Natural killer cell (primary cell): ENCODE data around the gene ANXA9. TPM values are rescaled to one million over a fixed set of nuclear protein-coding genes. Genes with fewer than 3 reads are reported as not detected.

Experiments
- ATAC-seq, 3 donors: fragments of 150-1000 bp in 2 of 3; fragments of 200-7000 bp in 1 of 3; cut with Tn5 transposase; 1 replicate in 1 of 3; 2 replicates in 2 of 3; pipeline ENCODE4 v1.10.0; 2021; ENCODE audit warnings: mild to moderate bottlenecking in 2 of 3, moderate library complexity in 2 of 3
- DNase-seq, 2 donors: peaks; one replicate each; pipeline versions ENCODE4 v3.0.0 to v3.0.0-alpha.2; 2013 to 2021; ENCODE audit warnings: mixed read lengths in 1 of 2
- H3K27ac ChIP-seq: one replicate; pipeline ENCODE4 v1.5.1; 2013; ENCODE audit warnings: mild to moderate bottlenecking, low read length
- H3K27me3 ChIP-seq: one replicate; pipeline ENCODE4 v1.6.1; 2013; ENCODE audit warnings: low read length; ENCODE audit not compliant: control insufficient read depth, insufficient read depth
- H3K36me3 ChIP-seq: one replicate; pipeline ENCODE4 v1.6.1; 2013; ENCODE audit warnings: low read length; ENCODE audit not compliant: control insufficient read depth, insufficient read depth
- H3K4me1 ChIP-seq: one replicate; pipeline ENCODE4 v1.6.1; 2013; ENCODE audit warnings: low read length; ENCODE audit not compliant: control insufficient read depth, insufficient read depth
- H3K4me3 ChIP-seq: one replicate; pipeline ENCODE4 v1.5.1; 2013; ENCODE audit warnings: low read length
- H3K9me3 ChIP-seq: one replicate; pipeline ENCODE4 v1.6.1; 2013; ENCODE audit warnings: low read length; ENCODE audit not compliant: control insufficient read depth, insufficient read depth
- H3K27ac Mint-ChIP-seq, 2 donors: one replicate each; pipeline ENCODE4 v1.8.0; 2022; ENCODE audit warnings: mild to moderate bottlenecking in 2 of 2, mixed read lengths in 2 of 2, moderate library complexity in 1 of 2
- H3K27me3 Mint-ChIP-seq, 2 donors: one replicate each; pipeline ENCODE4 v1.8.0; 2022; ENCODE audit warnings: low read depth in 2 of 2, mixed read lengths in 2 of 2
- H3K36me3 Mint-ChIP-seq: one replicate; pipeline ENCODE4 v1.8.0; 2022; ENCODE audit warnings: mixed read lengths
- H3K4me1 Mint-ChIP-seq, 2 donors: one replicate each; pipeline ENCODE4 v1.8.0; 2022; ENCODE audit warnings: mixed read lengths in 2 of 2
- H3K4me3 Mint-ChIP-seq: one replicate; pipeline ENCODE4 v1.8.0; 2022; ENCODE audit warnings: mild to moderate bottlenecking, moderate library complexity, mixed read lengths
- H3K9me3 Mint-ChIP-seq, 2 donors: one replicate each; pipeline ENCODE4 v1.8.0; 2022; ENCODE audit warnings: mixed read lengths in 2 of 2
- CTCF ChIP-seq: fragments of 200-600 bp; IDR thresholded peaks from one replicate; pipeline ENCODE4 v1.8.0; 2022; ENCODE audit warnings: antibody characterized with exemption
- WGBS: methylation state at CpG from one replicate; pipeline ENCODE4 v1.1.7; 2013; ENCODE audit warnings: missing lambda C conversion rate; ENCODE audit not compliant: insufficient coverage; 5-methylcytosine and 5-hydroxymethylcytosine counted together
- intact Hi-C: fragments of 100-400 bp; cut with micrococcal nuclease; formaldehyde crosslinking; loops from one replicate; pipeline ENCODE4 v1.14.2; 2022
- total RNA-seq, 4 donors: library from RNA; stranded (reverse); fragments of 120-200 nt in 1 of 4; gene quantifications; one replicate each; pipeline versions ENCODE4 v1.2.3 to v1.2.4, GENCODE V29; 2013 to 2022

The ANXA9 gene
- total RNA-seq, 3 donors from 2014 or later (not counting 1 experiment from before 2014, with no cell fraction given): 0.25 TPM; not detected in 2

- Mint-ChIP-seq H3K4me1 (peaks cover 6 to 16% of the 10 kb centered on the region in 2 donors), H3K36me3 (no peaks in the 10 kb centered on the region), H3K9me3 (no peaks in the 10 kb centered on the region), H3K27ac (no peak overlapping the region), H3K4me3 (no peak overlapping the region), H3K27me3 (no peaks in the 10 kb centered on the region)
- intact Hi-C loops: loop anchor here (5.0 kb wide), 1 partner anchor 743 kb away; the partner anchor contains the start of gene CA14
- Histone ChIP-seq H3K4me1 (peaks cover 26% of the 10 kb centered on the region), H3K9me3 (no peaks in the 10 kb centered on the region), H3K27ac (no peak overlapping the region), H3K27me3 (no peaks in the 10 kb centered on the region), H3K4me3 (no peak overlapping the region), H3K36me3 (peaks cover 12% of the 10 kb centered on the region)
- DNase-seq (no peak), ATAC-seq (no peak)
- TF ChIP-seq CTCF: no peak
- WGBS: 72% methylated on average over 2 of the region's 2 CpGs
Observed at GRCh38 chr1:150999926-151000325, 17.8 kb downstream of the ANXA9 start.

DNA sequence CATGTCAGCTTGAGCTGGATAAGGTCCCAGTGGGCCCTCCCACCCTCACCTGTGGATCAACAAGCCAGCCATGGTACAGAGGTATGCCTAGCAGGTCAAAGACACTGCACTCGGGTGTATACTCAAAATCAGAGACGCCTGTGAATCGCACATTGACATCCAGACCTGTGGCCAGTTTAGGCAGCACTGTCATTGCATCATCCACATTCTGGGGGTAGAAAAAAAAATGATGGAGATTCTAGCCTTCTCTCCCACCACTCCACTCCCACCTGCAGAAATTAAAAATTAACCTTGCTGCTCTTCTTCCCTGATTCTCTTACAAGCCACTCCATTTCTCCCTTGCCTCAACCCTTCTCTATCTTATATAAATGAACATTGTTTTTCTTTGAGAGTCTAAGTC, 18.3 kb downstream of the ANXA9 start:
- Mint-ChIP-seq H3K36me3 (no peaks in the 10 kb centered on the region), H3K4me1 (peaks cover 10 to 19% of the 10 kb centered on the region in 2 donors), H3K9me3 (no peaks in the 10 kb centered on the region), H3K4me3 (no peak overlapping the region), H3K27ac (no peak overlapping the region), H3K27me3 (no peaks in the 10 kb centered on the region)
- H3K27me3 ChIP-seq: no peaks in the 10 kb centered on the region
- TF ChIP-seq CTCF: no peak
- no peak overlapping the region for H3K27ac ChIP-seq
- DNase-seq (no peak), ATAC-seq (no peak)
- H3K4me1 ChIP-seq: peaks cover 31% of the 10 kb centered on the region
- intact Hi-C loops: no loop called here
- peaks cover 12% of the 10 kb centered on the region for H3K36me3 ChIP-seq
- WGBS: 97% methylated on average over 3 of the region's 3 CpGs
- no peaks in the 10 kb centered on the region for H3K9me3 ChIP-seq
- H3K4me3 ChIP-seq: no peak overlapping the region

GRCh38 chr1:151001602-151002001, 19.5 kb downstream of the ANXA9 start:
- Mint-ChIP-seq H3K27me3 (no peaks in the 10 kb centered on the region), H3K36me3 (no peaks in the 10 kb centered on the region), H3K4me1 (peaks cover 16 to 26% of the 10 kb centered on the region in 2 donors), H3K9me3 (no peaks in the 10 kb centered on the region), H3K27ac (no peak overlapping the region), H3K4me3 (no peak overlapping the region)
- Histone ChIP-seq H3K27me3 (no peaks in the 10 kb centered on the region), H3K27ac (no peak overlapping the region), H3K36me3 (peaks cover 12% of the 10 kb centered on the region), H3K4me1 (peaks cover 39% of the 10 kb centered on the region), H3K4me3 (no peak overlapping the region), H3K9me3 (no peaks in the 10 kb centered on the region)
- no peak for TF ChIP-seq CTCF
- DNase-seq (no peak), ATAC-seq (peak in 1 of 3 donors; percentile 37)
- intact Hi-C loops: no loop called here
- WGBS: 92% methylated on average over 4 of the region's 4 CpGs

DNA sequence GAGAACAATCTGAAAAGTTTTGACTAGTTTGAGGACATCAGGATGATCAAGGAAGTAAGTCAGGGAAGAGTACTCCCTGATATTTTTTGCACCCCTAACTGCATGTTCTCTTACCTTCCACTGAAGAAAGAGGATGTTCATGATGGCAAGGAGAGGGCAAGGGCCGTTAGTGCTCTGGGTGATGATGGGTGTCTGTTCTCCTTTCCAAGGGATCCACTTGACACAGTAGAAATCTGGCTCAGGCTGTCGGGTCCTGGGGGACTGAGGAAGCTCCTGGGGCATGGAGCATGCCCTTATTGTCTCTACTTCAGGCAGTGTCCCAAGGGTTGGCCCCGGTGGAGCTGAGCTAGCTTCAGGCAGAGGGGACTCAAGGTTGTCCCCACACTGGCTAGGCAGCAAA, 20.0 kb downstream of the ANXA9 start:
- Histone ChIP-seq H3K9me3 (no peaks in the 10 kb centered on the region), H3K36me3 (peaks cover 12% of the 10 kb centered on the region), H3K4me3 (no peak overlapping the region), H3K27ac (no peak overlapping the region), H3K27me3 (no peaks in the 10 kb centered on the region), H3K4me1 (peaks cover 43% of the 10 kb centered on the region)
- no peak for TF ChIP-seq CTCF
- no peak for ATAC-seq
- Mint-ChIP-seq H3K9me3 (no peaks in the 10 kb centered on the region), H3K36me3 (no peaks in the 10 kb centered on the region), H3K4me3 (no peak overlapping the region), H3K4me1 (peaks cover 20 to 30% of the 10 kb centered on the region in 2 donors), H3K27me3 (no peaks in the 10 kb centered on the region), H3K27ac (no peak overlapping the region)
- 86% methylated on average over 3 of the region's 3 CpGs for WGBS
- intact Hi-C loops: no loop called here
- no peak for DNase-seq
